Effector CD4-positive, alpha-beta T cell (primary cell): ENCODE measurements around the gene WHRN.

ENCODE experiments used
- DNase-seq: peaks from one replicate; pipeline ENCODE4 v3.0.0-alpha.2; 2020

The WHRN gene

DNA sequence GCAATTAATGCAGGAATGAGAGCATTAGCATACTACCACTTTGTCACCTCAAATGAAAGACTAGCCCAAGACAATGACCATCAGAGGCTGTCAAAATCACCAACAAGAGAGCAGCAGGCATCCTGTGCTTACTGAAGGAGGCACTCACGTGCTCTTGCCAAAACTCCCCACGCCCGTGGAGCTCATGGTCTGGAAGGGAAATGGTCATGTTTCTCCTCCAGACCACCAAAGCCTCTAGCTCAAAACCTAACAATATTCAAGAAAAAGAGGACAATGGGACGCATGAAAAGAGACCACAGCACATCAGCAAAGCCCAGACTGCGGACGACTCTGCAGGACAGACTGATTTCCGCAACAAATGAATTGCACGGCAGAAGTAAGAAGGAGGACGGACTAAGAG is 130.3 kb downstream of the WHRN start:
- no peak for DNase-seq

DNA sequence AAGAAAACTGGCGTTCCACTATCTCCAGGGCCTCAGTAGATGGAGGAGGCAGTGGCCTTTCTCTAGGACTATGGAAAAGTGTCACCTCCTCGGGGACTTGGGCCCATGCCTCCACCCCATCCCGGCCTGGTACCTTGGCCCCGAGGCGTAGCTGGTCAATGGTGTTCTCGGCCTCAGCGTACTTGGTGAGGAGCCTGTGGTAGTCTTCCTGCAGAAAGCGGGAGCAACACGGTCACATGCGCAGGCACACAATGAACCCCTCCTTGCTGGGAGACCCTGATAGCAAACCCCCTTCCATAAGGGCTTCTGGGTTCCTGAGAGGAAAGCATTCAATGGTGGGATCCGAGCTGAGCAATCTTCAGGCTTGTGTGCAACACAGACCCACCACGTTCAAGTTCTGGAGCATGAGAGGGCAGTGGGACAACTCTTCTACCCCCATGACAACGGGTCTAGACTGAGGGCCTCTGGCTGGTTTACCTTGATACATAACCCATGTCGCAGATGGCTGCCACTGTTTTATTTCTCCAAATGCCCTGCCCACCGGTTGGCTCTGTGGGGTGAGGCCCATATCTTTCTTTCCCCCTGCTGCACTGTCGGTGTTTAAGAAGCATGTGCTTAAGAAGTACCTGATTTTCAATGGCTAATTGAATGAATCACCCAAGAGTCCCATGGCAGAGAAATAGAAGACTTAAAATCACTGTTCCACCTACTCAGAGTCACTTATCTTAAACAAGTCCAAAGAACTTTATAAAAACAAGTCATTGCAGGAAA is 131.1 kb downstream of the WHRN start:
- no peak for DNase-seq

DNA sequence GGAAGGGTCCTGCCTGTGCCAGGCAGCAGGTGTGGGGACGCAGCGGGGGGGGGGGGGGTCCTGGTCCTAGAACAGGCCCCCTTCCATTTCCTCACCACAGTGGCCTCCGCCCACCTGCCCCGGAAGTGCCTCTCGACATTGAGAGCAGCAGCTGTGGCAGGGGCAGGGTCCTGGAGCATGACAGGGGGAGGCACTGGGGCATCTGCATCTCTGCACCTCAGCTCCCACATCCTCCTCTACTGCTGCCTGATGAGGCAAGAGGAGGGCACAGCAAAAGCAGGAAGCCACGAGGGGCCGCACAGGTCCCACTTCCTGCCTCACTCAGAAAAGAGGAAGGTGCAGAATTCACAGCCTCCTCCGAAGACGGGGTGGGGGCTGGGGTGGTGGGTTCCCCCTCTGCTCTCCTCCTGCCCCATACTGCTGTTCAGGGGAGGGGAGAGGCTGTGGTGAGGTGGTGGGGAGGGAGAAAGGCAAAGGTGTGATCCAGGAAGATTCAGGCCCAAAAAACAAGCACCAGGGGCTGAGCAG is 132.3 kb downstream of the WHRN start:
- peak; percentile 76 for DNase-seq

DNA sequence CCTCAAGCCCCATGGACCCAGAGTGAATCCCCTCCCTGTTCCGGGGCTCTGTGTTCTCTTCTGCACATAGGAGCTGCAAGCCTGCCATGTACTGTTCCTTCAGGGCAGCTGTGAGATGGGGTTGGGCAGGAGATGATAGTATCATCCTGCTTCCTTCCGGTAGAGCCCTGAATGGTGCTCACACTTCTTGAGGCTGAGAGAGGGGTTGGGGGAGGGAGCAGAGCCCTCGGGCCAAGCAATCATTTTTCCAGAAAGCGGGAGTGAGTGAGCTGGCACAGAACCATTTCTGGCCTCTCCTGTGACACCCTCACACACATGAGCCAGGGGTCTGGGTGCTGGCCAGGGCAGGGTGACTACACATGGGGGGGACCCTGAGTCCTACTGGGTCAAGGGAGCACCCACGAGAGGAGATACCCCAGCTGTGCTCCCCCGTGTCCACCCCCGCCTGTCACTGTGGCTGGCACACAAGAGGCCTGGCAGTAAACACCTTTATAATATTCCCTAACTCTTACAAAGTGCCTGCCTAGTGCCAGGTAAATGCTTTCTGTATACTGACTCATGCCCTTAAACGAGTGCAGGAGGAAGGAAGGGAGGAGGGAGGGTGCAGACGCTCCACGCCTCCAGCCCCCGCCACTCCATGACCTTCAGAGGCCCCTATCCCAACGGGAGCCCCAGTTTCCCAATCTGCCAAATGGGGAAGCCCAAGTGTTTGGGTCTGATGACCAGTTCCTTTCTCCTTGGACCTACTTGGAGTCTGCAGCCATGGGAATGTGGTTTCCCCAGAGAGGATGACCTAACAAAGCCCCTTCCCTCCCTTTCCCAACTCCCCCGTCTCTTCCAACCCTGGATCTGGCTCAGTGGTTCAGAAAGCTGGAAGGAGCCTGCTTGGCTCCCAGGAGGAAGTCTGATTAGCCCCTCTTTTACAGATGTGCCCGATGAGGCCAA is 133.0 kb downstream of the WHRN start:
- peak; percentile 35 for DNase-seq

DNA sequence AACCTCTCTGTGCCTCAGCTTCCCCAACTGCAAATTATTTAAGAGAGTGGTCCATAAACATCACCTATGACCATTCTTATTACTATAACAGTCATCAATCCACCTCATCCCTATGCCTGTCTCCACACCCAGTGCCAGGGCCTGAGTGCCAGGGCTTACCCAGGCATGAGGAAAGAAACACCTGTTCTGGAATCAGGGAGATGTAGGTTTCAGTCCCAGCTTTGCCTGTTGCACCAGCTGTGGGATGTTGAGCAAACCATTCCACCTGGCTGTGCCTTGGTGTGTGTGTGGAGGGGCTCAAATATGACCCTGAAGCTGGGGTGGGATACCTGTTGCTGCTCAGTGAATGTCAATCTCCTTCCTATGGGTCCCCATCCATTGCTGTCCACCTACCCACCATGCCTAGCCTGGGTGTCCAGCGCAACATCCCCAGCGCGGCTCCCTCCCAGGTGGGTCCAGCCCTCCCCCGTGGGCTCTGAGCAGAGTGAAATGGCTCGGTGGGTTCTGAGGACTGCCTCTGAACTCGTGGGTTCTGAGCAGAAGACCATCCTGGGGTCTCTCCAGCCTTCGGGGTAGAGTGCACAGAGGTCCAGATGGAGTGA is 133.8 kb downstream of the WHRN start:
- no peak for DNase-seq

DNA sequence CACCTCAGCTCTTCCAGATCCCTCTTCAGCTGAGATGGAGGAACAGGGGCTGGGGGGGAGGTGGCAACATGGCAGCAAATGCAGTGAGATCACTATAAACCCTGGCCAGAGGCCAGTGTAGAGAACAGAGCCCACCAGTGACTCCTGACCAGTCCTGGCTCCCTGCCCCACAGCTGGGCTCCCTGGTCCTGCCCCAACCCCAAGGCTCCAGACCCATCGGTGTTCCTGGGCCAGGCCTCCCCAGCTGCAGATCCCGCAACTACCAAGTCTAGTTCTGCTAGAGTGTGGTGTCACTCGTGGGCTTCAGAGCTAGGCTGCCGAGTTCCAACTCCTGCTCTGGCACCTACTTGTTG is 134.3 kb downstream of the WHRN start:
- DNase-seq: no peak

DNA sequence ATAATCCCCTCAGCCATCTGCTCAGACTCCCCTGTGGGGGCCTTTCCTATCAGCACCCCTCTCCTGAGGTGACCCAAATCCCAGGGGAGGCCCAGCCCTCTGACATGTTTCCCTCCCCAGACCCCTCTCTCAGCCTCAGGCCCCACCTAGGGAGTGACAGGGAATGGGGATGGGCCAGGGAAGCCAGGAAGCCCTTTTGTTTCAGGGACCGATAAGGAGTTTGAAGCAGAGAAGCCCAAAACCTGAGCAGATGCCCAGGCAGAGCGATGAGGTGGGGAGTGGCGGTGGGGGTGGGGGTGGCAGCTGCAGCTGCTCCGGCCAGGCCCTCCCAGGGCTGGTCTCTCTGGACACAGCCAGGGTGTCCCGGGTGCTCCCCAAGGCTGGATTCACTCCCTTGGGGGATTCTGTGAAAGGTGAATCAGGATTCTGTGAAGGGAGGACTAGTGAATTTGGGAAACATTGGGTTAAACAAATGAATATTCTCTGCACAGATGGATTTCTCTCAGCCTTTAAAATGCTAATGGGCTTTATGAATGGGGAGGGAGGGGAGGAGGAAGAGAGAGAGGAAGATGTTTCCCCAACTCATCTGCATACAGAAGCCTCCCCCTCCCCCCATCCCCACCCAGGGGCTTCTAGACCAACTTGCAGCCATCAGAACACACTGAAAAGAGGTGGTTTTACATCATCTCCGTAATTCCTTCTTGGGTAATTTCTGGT is 134.9 kb downstream of the WHRN start:
- no peak for DNase-seq

DNA sequence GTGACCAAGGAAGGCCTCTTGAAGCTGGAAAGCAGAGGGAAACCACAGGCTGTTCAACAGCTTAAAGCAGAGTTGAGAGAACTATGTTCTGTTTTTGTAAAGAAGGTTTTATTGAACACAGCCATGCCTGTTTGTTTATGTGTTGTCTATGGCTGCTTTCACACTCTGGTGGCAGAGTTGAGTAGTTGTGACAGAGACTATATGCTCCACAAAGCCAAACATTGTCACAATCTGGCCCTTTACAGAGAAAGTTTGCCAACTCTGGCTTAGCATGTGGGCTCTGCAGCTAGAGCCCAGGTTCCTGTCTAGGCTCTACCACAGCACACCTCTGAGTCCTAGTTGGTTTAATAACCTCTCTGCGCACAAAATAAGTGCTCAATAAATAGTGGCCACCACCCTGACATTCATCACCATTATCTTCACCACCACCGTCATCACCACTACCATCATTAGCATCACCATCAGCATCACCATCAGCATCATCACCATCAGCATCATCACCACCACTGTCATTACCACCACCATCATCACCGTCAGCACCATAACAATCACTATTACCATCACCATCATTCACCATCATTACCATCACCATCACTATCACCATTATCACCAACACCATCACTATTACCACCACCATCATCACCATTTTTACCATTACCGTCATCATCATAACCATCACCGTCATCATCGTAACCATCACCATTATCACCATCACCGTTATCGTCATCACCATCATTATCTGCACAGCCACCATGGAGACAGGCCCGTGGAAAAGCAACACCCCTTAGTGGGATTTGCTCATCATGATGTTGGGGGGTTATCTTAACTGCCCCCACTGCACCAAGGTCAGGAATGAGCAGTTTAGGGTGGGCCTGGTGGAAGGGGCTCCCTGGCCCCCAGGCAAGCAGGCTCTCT is 135.8 kb downstream of the WHRN start:
- DNase-seq: no peak

DNA sequence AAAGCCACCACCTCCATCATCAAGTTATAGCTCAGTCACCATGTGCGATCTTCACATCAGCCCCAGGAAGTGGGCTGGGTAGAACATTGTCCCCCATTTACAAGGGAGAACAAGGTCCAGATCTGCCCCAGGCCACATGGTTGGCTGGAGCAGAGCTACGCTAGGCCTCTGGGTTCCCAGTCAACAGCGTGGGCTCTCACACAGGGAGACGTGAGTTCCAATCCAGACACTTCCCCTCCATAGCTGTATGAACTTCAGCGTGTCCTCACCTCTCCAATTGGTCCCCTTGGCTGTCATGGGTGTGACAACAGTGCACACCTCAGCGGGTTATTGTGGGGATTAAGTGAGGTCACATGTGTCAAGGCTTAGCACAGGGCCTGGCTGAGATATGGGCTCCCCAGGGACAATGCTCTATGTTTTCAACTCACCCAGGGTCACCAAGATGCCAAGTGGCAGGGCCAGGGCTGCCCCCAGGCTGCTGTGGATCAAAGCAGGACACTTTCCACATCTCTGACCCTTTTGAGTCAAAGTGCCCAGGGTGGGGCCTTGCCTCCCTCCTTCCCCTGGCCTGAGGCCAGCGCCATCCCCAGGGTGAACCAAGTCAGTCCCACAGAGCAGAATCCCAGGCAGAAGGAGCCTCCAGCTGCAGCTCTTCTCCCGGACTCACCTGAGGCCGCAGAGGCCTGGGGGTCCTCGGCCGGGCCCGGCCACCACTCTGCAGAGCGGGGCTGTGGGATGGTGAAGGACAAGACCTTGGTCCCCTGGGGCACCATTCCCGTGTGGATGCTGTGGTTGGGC is 137.3 kb downstream of the WHRN start:
- DNase-seq: no peak

DNA sequence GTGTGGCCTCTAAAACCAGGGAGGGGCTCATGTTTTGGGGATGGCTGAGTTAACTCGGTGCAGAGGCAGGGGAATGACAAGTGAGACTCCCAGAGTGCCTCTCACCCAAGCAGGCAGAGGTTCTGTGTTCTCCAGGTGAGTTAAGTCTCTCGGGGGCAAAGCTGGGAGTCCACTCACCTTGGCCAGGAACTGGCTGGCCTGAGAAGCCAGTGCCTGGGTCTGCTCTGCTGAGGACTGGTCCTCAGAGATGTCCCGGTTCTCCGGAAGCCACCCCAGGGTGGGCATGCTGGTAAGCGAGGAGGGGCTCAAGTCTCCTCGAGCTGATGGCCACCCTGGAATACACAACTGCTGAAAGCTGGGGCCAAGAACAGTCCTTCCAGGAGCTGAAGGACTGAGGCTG is 137.9 kb downstream of the WHRN start:
- no peak for DNase-seq

DNA sequence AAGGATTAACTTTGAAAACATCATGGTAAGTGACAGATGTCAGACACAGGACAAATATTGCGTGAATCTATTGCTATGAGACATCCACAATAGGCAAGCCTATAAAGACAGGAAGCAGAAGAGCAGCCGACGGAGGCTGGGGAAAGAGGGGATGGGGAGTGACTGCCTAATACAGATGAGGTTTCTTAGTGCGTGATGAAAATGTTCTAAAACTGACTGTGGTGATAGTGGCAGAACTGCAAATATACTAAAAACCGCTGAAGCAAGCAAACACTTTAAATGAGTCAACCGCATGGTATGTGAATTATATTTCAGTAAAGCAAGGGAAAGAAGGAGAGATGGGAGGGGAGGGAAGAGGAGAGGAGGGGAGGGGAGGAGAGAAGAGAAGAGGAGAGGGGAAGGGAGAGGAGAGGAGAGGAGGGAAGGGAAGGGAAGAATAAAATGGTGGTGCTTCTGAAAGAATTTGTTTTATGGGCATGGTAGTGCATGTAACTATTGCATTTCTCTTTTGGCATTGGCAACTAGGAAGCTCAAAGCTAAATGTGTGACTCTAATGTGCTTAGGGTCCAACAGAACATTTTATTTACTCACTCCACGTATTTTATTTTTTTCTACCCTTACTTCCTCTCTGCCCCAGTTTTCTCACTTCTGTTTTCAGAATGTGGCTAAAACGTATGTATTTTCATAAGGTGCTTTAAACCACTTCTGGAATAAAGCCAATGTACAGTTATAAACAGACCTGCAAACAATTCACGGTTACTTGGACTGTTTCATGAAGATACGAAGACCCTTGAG is 138.7 kb downstream of the WHRN start:
- DNase-seq: no peak

DNA sequence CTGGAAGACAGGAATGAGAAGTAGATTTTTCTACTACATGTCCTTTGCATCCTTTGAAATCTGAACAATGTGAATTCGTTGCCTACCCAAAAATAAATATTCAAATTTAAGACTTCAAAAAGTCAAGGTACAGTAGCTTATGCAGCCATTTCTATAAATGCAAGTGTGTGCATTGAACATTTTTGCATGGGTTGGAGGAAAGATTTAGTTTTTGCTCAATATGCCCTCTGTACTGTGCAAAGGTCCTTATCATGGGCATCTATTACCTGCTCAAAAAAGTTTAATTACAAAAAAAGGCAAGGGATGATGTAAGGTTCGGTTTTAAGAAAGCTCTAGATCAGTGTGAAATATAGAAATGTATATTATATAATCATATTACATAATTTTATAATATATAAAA is 140.1 kb downstream of the WHRN start:
- no peak for DNase-seq

DNA sequence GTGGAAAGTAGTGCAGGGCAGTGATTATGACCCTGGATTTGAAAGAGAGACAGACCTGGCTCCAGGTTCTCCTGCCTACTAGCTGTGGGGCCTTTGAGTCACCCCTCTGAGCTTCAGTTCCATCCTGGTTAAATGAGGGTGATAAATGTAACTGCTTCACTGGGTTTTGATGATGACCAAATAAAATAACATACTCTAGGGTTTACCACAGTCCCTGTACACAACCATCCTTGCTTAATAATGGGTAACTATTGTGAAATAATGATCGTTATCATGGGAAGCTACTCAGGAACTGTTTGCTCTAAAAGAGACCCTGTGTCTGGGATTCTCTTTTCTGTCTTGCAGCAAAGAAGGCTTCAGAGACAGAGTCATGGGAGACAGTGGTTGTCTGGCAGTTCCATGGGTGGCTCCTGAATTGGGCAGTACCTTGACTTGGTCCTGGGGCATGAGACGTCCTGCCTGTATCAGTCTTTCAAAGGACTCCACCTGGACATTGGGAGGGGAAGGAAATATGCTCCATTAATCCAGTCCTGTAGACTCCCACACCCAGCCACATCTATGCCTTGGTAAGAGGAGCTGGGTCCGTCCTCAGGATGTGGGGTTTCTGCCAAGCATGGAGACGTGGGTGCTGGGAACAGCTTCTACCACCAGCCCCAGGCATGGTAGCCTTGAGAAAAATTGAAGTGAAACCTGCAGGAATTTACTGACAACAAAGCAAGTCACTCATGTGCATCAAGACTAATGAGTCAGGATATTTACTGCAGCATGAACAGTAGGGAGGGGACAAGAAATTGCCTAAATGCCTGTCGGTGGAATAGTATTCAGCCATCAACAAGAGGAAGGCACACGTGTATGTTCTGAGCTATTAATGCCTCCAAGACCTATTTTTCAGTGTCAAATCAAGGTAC is 140.9 kb downstream of the WHRN start:
- DNase-seq: no peak

DNA sequence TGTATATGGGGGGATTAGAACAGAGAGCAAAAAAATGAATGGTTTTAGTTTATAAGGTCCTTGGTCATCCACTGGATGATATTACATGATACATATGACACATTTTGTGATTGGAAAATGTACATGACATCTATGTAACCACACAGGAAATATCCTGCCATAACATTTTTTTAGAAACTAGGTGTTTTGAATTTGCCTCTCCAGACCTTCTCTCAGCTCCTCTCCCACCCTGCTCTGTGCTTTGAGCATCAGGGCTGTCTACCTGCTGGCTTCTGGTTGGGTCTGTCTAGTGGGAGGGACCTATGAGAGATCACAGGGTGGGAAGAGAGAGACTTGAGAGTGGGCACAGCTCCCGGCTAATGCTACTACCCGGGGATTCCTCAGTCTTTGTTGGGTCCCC is 141.8 kb downstream of the WHRN start:
- DNase-seq: no peak

DNA sequence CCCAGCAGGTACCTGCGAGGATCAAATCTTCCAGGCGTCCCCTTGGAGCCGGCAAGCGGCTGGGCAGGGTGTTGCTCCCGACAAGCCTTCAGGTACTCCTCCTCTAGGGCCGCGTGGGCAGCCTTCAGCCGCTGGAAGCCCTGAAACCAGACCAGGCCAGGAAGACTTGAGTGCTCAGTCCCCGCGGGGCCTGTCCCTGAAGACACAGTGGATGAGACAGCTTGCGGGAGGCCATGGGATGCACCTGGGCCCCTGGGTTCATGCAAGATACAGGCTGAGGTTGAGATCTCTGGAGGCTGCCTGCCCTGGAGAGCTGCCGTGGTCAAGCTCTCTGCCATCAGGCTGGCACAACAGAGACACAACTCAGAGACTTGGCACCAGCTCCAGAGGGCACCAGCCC is 142.9 kb downstream of the WHRN start:
- DNase-seq: no peak

DNA sequence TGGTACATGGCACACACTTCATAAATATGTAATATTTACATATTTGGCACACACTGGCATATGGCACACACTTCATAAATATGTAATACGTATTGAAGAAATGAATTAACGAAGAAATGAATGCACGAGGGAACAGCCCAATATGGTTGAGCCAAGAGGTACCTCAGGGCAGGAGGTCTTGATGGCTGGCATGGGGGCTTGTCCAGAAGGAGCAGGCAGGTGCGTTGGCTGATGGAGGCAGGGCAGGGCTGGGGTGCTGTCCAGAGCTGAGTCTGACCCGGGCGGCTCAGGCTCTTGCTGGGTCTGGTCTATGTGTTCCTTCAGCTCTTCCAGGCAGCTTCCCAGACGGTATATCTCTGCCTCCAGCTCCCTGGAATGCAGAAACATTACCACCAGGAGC is 143.7 kb downstream of the WHRN start:
- no peak for DNase-seq

DNA sequence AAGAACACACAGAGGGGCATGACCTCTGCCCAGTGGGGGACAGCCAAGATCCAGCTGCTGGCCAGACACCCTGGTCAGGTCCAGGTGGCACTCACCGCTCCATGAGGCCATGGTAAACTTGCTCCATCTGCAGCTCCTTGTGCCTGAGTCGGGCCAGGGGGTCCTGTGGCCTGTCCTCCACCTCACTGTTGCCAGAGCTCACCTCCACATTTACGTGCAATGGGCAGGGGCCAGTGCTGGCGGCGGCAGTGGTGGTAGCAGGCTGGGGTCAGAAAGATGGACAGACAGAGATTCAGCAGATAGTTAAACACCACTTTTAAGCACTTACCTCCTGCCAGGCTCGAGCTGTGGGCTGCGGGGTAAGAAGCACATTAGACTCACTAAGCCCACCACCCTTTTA is 145.5 kb downstream of the WHRN start:
- no peak for DNase-seq

DNA sequence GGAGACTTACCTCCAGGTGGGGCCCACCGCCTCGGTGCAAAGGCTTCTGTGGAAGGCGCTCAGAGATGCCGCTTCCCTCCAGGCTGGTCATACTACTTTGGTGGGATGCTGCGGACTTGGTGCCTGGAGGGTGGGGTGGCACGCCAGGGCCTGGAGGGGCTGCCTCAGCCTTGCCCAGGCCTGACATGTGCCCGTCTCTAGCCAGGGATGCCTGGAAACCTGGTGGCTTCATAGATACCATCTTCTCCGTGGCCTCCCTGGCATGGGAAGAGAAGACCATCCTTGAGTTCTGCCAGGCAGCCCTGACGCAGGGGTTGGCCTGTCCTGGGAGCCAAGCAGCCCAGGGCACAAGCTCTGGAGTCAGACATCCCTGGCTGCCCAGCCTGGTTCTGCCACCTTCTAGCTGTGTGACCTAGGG is 147.4 kb downstream of the WHRN start:
- no peak for DNase-seq

DNA sequence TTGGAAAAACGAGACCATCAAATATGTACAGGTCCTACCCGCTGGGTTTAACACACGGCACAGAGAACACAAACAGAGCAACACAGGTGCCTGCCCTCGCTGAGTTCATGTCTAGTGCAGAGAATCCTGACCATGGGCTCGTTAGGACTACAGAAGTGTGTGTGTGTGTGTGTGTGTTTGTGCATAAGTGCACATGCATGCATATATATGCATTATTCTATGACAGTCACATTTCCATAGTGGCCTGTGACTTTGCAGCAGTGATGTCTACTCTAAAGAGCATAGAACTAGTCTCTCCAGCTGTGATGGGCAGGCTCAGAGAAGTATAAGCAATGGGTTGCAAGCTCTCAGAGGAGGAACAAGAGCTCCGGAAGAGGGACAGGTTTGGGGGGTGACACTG is 147.9 kb downstream of the WHRN start:
- DNase-seq: no peak
